ENCODE data around the gene ERMARD. TPM values are rescaled to one million over a fixed set of nuclear protein-coding genes. Genes with fewer than 3 reads are reported as not detected.

Gene ERMARD
- polyA plus RNA-seq, 1 experiment = 31.8 TPM

GRCh38 chr6:169720207-169720855, 31.1 kb upstream of the ERMARD start:
- Histone ChIP-seq H3K36me3 (ENCODE audit: control insufficient read depth, insufficient read depth, low read length) (no peaks in the 10 kb centered on the region; the same call in 1 of the 2 replicates), H3K27me3 (ENCODE audit: control insufficient read depth, insufficient read depth, low read length) (no peaks in the 10 kb centered on the region), H3K4me3 (ENCODE audit: low read depth, low read length) (no peak overlapping the region)
- no peak for DNase-seq (ENCODE audit: low read depth)
- no peak for TF ChIP-seq CTCF (IDR thresholded peaks at IDR 0.05; ENCODE audit: insufficient read depth, low read depth, low read length)
- ChIA-PET POLR2A (no interaction called here), CTCF (no interaction called here)

- Histone ChIP-seq H3K36me3 (ENCODE audit: control insufficient read depth, insufficient read depth, low read length) (no peaks in the 10 kb centered on the region), H3K27me3 (ENCODE audit: control insufficient read depth, insufficient read depth, low read length) (no peaks in the 10 kb centered on the region), H3K4me3 (ENCODE audit: low read depth, low read length) (peak overlapping the region; percentile 75)
- POLR2A ChIA-PET = no interaction called here
- no peak for TF ChIP-seq CTCF (IDR thresholded peaks at IDR 0.05; ENCODE audit: insufficient read depth, low read depth, low read length)
- CTCF ChIA-PET = no interaction called here
- DNase-seq (ENCODE audit: low read depth) = no peak
Measured at GRCh38 chr6:169722362-169723199, 28.8 kb upstream of the ERMARD start.

- TF ChIP-seq CTCF (IDR thresholded peaks at IDR 0.05; ENCODE audit: insufficient read depth, low read depth, low read length) = no peak
- ChIA-PET POLR2A (interaction anchor here (0.7 kb wide), 1 partner anchor 75 kb away, joined by 3 read pairs; no protein-coding TSS in a partner anchor), CTCF (interaction anchor here (0.7 kb wide), 1 partner anchor 429 kb away, joined by 3 read pairs; no protein-coding TSS in a partner anchor)
- Histone ChIP-seq H3K36me3 (ENCODE audit: control insufficient read depth, insufficient read depth, low read length) (no peaks in the 10 kb centered on the region), H3K27me3 (ENCODE audit: control insufficient read depth, insufficient read depth, low read length) (no peaks in the 10 kb centered on the region), H3K4me3 (ENCODE audit: low read depth, low read length) (peak overlapping the region; percentile 75)
- DNase-seq (ENCODE audit: low read depth) = no peak
Measured at GRCh38 chr6:169723200-169723909, 28.1 kb upstream of the ERMARD start.

GRCh38 chr6:169723991-169724493, 27.4 kb upstream of the ERMARD start:
- ChIA-PET CTCF (no interaction called here), POLR2A (interaction anchor here (0.7 kb wide), 1 partner anchor 76 kb away, joined by 3 read pairs; no protein-coding TSS in a partner anchor)
- Histone ChIP-seq H3K27me3 (ENCODE audit: control insufficient read depth, insufficient read depth, low read length) (no peaks in the 10 kb centered on the region), H3K4me3 (ENCODE audit: low read depth, low read length) (peak overlapping the region; percentile 75), H3K36me3 (ENCODE audit: control insufficient read depth, insufficient read depth, low read length) (no peaks in the 10 kb centered on the region)
- no peak for TF ChIP-seq CTCF (IDR thresholded peaks at IDR 0.05; ENCODE audit: insufficient read depth, low read depth, low read length)
- DNase-seq (ENCODE audit: low read depth) = no peak
